AG10803 (cell line): Measurements from ENCODE around the gene SPOCD1.

Experiments
- DNase-seq: peaks from one replicate; pipeline ENCODE4 v3.0.0; 2010; ENCODE audit warnings: low read depth
- H3K4me3 ChIP-seq: 2 replicates; pipeline ENCODE4 v1.5.1; 2011; ENCODE audit warnings: mild to moderate bottlenecking, low read length, control low read depth
- CTCF ChIP-seq: conservative IDR thresholded peaks from 2 replicates; pipeline ENCODE4 v1.5.1; 2011; ENCODE audit warnings: mild to moderate bottlenecking, low read length, control low read depth, inconsistent platforms

Gene SPOCD1

GRCh38 chr1:31757204-31757679 is 58.6 kb downstream of the SPOCD1 start:
- no peak for TF ChIP-seq CTCF
- no peak for DNase-seq

GRCh38 chr1:31756578-31756977 is 59.2 kb downstream of the SPOCD1 start:
- no peak for TF ChIP-seq CTCF
- no peak for DNase-seq
- H3K4me3 ChIP-seq: no peak overlapping the region

More at GRCh38 chr1:31757204-31757679, 58.6 kb downstream of the SPOCD1 start:
- no peak overlapping the region for H3K4me3 ChIP-seq

- no peak for DNase-seq
- no peak for TF ChIP-seq CTCF
These were observed 59.9 kb downstream of the SPOCD1 start for GRCh38 chr1:31755850-31756492.

GRCh38 chr1:31755197-31755611 is 60.6 kb downstream of the SPOCD1 start:
- DNase-seq: peak; percentile 33
- H3K4me3 ChIP-seq: no peak overlapping the region
- TF ChIP-seq CTCF: no peak

More at GRCh38 chr1:31755850-31756492, 59.9 kb downstream of the SPOCD1 start:
- H3K4me3 ChIP-seq: no peak overlapping the region

GRCh38 chr1:31754397-31754796 is 61.4 kb downstream of the SPOCD1 start:
- no peak for DNase-seq
- TF ChIP-seq CTCF: no peak
- no peak overlapping the region for H3K4me3 ChIP-seq

- DNase-seq: peak; percentile 35
- TF ChIP-seq CTCF: no peak
- no peak overlapping the region for H3K4me3 ChIP-seq
These were observed 62.0 kb downstream of the SPOCD1 start for GRCh38 chr1:31753707-31754349.

GRCh38 chr1:31752952-31753475 is 62.8 kb downstream of the SPOCD1 start:
- TF ChIP-seq CTCF: no peak
- DNase-seq: no peak
- no peak overlapping the region for H3K4me3 ChIP-seq
